HEK293 (cell line): ENCODE measurements around the gene MAP7D1.

Source experiments
- CTCF ChIA-PET: fragments of 350-600 bp; formaldehyde crosslinking; extraction: SDS; loops from one replicate; lab custom pipeline; 2021; ENCODE audit warnings: antibody characterized with exemption; lab: Yijun Ruan, JAX
- POLR2A ChIA-PET: fragments of 300-600 bp; formaldehyde crosslinking; extraction: SDS; loops from one replicate; lab custom pipeline; 2020; ENCODE audit warnings: antibody characterized with exemption, inconsistent platforms; lab: Yijun Ruan, JAX
- H3K27ac ChIP-seq: fragments of 200-500 bp; sonication (Bioruptor generic); 2 replicates; pipeline ENCODE4 v1.5.1; 2014; ENCODE audit warnings: low read depth, low read length, control low read depth, inconsistent platforms; ENCODE audit errors: extremely low read depth
- H3K36me3 ChIP-seq, 2 experiments: fragments of 200-500 bp in 1 of 2; sonication (Bioruptor generic) in 1 of 2; 1 replicate in 1 of 2; 2 replicates in 1 of 2; pipeline ENCODE4 v1.5.1; 2014 to 2017; ENCODE audit warnings: inconsistent platforms in 2 of 2, low read length in 2 of 2; ENCODE audit not compliant: control insufficient read depth in 2 of 2, insufficient read depth in 1 of 2
- H3K4me1 ChIP-seq: fragments of 200-500 bp; sonication (Bioruptor generic); 2 replicates; pipeline ENCODE4 v1.5.1; 2014; ENCODE audit warnings: mild to moderate bottlenecking, low read length, inconsistent platforms; ENCODE audit not compliant: control insufficient read depth, insufficient read depth
- H3K4me3 ChIP-seq: 2 replicates; pipeline ENCODE4 v1.5.1; 2011; ENCODE audit warnings: low read depth, mild to moderate bottlenecking, control low read depth, low read length, moderate library complexity
- H3K9me3 ChIP-seq: fragments of 200-500 bp; sonication (Bioruptor generic); 2 replicates; pipeline ENCODE4 v1.5.1; 2014; ENCODE audit warnings: low read depth, low read length, inconsistent platforms; ENCODE audit not compliant: control insufficient read depth, insufficient read depth
- EGR2 ChIP-seq: fragments of 450-650 bp; formaldehyde crosslinking; IDR thresholded peaks from 2 replicates; pipeline ENCODE4 v1.5.1; 2016; ENCODE audit warnings: low read depth, missing biosample characterization, missing genetic modification characterization
- FEZF1 ChIP-seq: fragments of 450-650 bp; formaldehyde crosslinking; IDR thresholded peaks from 2 replicates; pipeline ENCODE4 v1.5.1; 2016; ENCODE audit warnings: missing biosample characterization, missing genetic modification characterization
- GLIS1 ChIP-seq: fragments of 450-650 bp; formaldehyde crosslinking; IDR thresholded peaks from 2 replicates; pipeline ENCODE4 v1.5.1; 2016; ENCODE audit warnings: missing biosample characterization, missing genetic modification characterization
- GLIS2 ChIP-seq: fragments of 450-650 bp; formaldehyde crosslinking; IDR thresholded peaks from 2 replicates; pipeline ENCODE4 v1.5.1; 2016; ENCODE audit warnings: missing biosample characterization, missing genetic modification characterization
- OSR2 ChIP-seq: fragments of 450-650 bp; formaldehyde crosslinking; IDR thresholded peaks from 2 replicates; pipeline ENCODE4 v1.5.1; 2016; ENCODE audit warnings: missing biosample characterization, missing genetic modification characterization
- PRDM1 ChIP-seq: fragments of 450-650 bp; formaldehyde crosslinking; IDR thresholded peaks from 2 replicates; pipeline ENCODE4; 2016; ENCODE audit warnings: missing biosample characterization, missing genetic modification characterization
- SP2 ChIP-seq: fragments of 450-650 bp; formaldehyde crosslinking; IDR thresholded peaks from 2 replicates; pipeline ENCODE4 v1.5.1; 2016; ENCODE audit warnings: missing biosample characterization, missing genetic modification characterization
- ZBTB7A ChIP-seq: fragments of 450-650 bp; formaldehyde crosslinking; IDR thresholded peaks from 2 replicates; pipeline ENCODE4 v1.5.1; 2016; ENCODE audit warnings: low read depth, missing biosample characterization, missing genetic modification characterization
- ZNF155 ChIP-seq: fragments of 450-650 bp; formaldehyde crosslinking; IDR thresholded peaks from 2 replicates; pipeline ENCODE4 v1.5.1; 2016; ENCODE audit warnings: missing biosample characterization, missing genetic modification characterization
- ZNF391 ChIP-seq: fragments of 450-650 bp; formaldehyde crosslinking; IDR thresholded peaks from 2 replicates; pipeline ENCODE4 v1.5.1; 2016; ENCODE audit warnings: low read depth, missing biosample characterization, missing genetic modification characterization, borderline replicate concordance
- ZNF561 ChIP-seq: fragments of 450-650 bp; IDR thresholded peaks from 2 replicates; pipeline ENCODE4 v1.5.1; 2018; ENCODE audit warnings: missing biosample characterization, missing genetic modification characterization, borderline replicate concordance
- ZNF600 ChIP-seq: fragments of 450-650 bp; formaldehyde crosslinking; IDR thresholded peaks from 2 replicates; pipeline ENCODE4 v1.5.1; 2016; ENCODE audit warnings: missing biosample characterization, missing genetic modification characterization
- ZSCAN16 ChIP-seq: fragments of 450-650 bp; formaldehyde crosslinking; IDR thresholded peaks from 2 replicates; pipeline ENCODE4 v1.5.1; 2016; ENCODE audit warnings: missing biosample characterization, missing genetic modification characterization
- TF ChIP-seq, protein P1 (sequence below): fragments of 450-650 bp; formaldehyde crosslinking; IDR thresholded peaks from 2 replicates; pipeline ENCODE4 v1.5.1; 2016; ENCODE audit warnings: missing biosample characterization, missing genetic modification characterization, borderline replicate concordance
- TF ChIP-seq, protein P2 (sequence below): fragments of 450-650 bp; formaldehyde crosslinking; IDR thresholded peaks from 2 replicates; pipeline ENCODE4 v1.5.1; 2016; ENCODE audit warnings: missing biosample characterization, missing genetic modification characterization
- TF ChIP-seq, protein P3 (sequence below): fragments of 450-650 bp; formaldehyde crosslinking; IDR thresholded peaks from 2 replicates; pipeline ENCODE4 v1.5.1; 2017; ENCODE audit warnings: missing biosample characterization, missing genetic modification characterization
- TF ChIP-seq, protein P4 (sequence below): fragments of 450-650 bp; formaldehyde crosslinking; IDR thresholded peaks from 2 replicates; pipeline ENCODE4 v1.5.1; 2017; ENCODE audit warnings: missing biosample characterization, missing genetic modification characterization
- TF ChIP-seq, protein P5 (sequence below): fragments of 450-650 bp; formaldehyde crosslinking; IDR thresholded peaks from 2 replicates; pipeline ENCODE4 v1.5.1; 2016; ENCODE audit warnings: missing biosample characterization, missing genetic modification characterization

The MAP7D1 gene

DNA sequence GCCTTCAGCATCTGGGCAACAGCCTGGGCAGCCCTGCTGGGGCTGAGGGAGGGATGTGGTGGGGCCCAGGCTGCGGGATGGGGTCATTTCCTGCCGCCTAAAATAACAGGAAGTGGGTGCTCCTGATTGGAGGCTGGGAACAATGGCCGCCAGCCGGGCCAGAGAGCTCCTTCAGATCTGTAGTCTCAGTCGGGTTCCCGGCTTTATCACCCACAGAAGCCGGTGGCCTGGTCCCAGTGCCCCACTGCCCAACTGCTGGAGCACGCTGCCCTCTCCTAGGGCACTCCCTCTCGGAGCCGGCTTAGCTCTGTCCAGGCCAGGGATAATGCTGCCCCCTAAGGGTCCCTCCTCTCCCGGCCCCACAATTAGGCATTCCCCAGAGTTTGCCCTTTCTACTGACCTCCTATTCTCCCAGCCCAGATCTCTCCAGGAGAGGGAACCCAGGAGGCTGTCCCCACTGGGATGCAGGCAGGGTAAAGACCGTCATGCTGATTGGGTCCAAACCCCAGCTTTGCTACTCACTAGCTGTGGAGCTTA, 5.1 kb downstream of the MAP7D1 start (continued):
- TF ChIP-seq, protein P1, sequence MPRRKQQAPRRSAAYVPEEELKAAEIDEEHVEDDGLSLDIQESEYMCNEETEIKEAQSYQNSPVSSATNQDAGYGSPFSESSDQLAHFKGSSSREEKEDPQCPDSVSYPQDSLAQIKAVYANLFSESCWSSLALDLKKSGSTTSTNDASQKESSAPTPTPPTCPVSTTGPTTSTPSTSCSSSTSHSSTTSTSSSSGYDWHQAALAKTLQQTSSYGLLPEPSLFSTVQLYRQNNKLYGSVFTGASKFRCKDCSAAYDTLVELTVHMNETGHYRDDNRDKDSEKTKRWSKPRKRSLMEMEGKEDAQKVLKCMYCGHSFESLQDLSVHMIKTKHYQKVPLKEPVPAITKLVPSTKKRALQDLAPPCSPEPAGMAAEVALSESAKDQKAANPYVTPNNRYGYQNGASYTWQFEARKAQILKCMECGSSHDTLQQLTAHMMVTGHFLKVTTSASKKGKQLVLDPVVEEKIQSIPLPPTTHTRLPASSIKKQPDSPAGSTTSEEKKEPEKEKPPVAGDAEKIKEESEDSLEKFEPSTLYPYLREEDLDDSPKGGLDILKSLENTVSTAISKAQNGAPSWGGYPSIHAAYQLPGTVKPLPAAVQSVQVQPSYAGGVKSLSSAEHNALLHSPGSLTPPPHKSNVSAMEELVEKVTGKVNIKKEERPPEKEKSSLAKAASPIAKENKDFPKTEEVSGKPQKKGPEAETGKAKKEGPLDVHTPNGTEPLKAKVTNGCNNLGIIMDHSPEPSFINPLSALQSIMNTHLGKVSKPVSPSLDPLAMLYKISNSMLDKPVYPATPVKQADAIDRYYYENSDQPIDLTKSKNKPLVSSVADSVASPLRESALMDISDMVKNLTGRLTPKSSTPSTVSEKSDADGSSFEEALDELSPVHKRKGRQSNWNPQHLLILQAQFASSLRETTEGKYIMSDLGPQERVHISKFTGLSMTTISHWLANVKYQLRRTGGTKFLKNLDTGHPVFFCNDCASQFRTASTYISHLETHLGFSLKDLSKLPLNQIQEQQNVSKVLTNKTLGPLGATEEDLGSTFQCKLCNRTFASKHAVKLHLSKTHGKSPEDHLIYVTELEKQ (tag by site-specific recombination) = no peak
- TF ChIP-seq ZNF155 = no peak
- TF ChIP-seq OSR2 (tag by site-specific recombination) = peak; percentile 32; the same call in 1 of the 2 replicates
- TF ChIP-seq ZNF391 (tag by site-specific recombination) = no peak
- TF ChIP-seq, protein P2, sequence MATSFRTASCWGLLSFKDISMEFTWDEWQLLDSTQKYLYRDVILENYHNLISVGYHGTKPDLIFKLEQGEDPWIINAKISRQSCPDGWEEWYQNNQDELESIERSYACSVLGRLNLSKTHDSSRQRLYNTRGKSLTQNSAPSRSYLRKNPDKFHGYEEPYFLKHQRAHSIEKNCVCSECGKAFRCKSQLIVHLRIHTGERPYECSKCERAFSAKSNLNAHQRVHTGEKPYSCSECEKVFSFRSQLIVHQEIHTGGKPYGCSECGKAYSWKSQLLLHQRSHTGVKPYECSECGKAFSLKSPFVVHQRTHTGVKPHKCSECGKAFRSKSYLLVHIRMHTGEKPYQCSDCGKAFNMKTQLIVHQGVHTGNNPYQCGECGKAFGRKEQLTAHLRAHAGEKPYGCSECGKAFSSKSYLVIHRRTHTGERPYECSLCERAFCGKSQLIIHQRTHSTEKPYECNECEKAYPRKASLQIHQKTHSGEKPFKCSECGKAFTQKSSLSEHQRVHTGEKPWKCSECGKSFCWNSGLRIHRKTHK = no peak
- peak; percentile 50 for TF ChIP-seq FEZF1
- TF ChIP-seq ZNF561 (tag by site-specific recombination) = peak; percentile 99
- no peak for TF ChIP-seq ZSCAN16 (tag by site-specific recombination)
- TF ChIP-seq GLIS1 = peak; percentile 72

DNA sequence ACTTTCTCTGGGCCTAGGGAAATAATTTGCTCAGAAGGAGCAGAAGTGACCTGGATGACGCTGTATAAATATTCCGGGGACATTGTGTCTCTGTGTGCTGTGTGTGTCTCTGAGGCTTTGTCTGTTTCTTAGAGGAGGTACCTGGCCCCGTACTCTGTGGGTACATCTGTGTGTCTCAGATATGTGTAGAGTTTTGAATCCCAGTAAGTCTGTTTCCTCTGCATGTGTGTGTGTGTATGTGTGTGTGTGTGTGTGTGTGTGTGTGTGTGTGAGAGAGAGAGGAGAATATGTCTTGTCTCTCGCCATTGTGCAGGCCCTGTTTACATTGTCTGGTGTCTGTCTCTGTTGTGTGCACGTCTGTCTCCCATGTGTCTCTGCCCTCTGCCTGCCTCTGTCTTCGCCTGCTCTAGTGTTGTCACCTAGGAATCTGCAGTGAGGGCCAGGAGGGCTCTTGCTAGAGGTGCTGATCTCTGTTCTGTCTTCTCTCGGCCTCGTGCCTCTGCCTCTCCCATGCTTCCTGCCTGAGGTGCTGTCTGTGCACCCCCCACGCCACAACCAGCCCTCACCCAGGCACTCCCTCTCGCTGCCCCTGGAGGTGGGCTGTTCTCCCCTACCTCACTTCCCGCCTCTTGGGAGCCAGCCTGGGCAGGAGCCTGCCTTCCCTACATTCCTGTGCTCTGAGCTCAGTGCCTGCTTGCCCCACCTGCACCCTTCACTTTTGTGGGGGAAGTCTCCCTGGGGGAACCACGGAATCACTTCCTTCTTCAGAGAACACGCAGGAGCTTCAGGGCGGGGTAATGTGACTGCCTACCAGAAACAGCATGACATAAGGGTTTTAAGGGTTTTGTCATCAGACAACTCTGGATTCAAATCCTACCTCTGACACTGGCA, 5.9 kb downstream of the MAP7D1 start:
- TF ChIP-seq ZNF600 (tag by site-specific recombination) = no peak
- peak; percentile 35; the same call in 1 of the 2 replicates for TF ChIP-seq PRDM1
- peak; percentile 78 for TF ChIP-seq GLIS1
- TF ChIP-seq GLIS2 (tag by site-specific recombination) = peak; percentile 33; the same call in 1 of the 2 replicates
- TF ChIP-seq EGR2 (tag by site-specific recombination) = peak; percentile 24; the same call in 1 of the 2 replicates
- TF ChIP-seq, protein P3, sequence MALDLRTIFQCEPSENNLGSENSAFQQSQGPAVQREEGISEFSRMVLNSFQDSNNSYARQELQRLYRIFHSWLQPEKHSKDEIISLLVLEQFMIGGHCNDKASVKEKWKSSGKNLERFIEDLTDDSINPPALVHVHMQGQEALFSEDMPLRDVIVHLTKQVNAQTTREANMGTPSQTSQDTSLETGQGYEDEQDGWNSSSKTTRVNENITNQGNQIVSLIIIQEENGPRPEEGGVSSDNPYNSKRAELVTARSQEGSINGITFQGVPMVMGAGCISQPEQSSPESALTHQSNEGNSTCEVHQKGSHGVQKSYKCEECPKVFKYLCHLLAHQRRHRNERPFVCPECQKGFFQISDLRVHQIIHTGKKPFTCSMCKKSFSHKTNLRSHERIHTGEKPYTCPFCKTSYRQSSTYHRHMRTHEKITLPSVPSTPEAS = peak; percentile 90
- TF ChIP-seq, protein P4, sequence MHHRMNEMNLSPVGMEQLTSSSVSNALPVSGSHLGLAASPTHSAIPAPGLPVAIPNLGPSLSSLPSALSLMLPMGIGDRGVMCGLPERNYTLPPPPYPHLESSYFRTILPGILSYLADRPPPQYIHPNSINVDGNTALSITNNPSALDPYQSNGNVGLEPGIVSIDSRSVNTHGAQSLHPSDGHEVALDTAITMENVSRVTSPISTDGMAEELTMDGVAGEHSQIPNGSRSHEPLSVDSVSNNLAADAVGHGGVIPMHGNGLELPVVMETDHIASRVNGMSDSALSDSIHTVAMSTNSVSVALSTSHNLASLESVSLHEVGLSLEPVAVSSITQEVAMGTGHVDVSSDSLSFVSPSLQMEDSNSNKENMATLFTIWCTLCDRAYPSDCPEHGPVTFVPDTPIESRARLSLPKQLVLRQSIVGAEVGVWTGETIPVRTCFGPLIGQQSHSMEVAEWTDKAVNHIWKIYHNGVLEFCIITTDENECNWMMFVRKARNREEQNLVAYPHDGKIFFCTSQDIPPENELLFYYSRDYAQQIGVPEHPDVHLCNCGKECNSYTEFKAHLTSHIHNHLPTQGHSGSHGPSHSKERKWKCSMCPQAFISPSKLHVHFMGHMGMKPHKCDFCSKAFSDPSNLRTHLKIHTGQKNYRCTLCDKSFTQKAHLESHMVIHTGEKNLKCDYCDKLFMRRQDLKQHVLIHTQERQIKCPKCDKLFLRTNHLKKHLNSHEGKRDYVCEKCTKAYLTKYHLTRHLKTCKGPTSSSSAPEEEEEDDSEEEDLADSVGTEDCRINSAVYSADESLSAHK (tag by site-specific recombination) = peak; percentile 71
- TF ChIP-seq SP2 = peak; percentile 31
- TF ChIP-seq, protein P5, sequence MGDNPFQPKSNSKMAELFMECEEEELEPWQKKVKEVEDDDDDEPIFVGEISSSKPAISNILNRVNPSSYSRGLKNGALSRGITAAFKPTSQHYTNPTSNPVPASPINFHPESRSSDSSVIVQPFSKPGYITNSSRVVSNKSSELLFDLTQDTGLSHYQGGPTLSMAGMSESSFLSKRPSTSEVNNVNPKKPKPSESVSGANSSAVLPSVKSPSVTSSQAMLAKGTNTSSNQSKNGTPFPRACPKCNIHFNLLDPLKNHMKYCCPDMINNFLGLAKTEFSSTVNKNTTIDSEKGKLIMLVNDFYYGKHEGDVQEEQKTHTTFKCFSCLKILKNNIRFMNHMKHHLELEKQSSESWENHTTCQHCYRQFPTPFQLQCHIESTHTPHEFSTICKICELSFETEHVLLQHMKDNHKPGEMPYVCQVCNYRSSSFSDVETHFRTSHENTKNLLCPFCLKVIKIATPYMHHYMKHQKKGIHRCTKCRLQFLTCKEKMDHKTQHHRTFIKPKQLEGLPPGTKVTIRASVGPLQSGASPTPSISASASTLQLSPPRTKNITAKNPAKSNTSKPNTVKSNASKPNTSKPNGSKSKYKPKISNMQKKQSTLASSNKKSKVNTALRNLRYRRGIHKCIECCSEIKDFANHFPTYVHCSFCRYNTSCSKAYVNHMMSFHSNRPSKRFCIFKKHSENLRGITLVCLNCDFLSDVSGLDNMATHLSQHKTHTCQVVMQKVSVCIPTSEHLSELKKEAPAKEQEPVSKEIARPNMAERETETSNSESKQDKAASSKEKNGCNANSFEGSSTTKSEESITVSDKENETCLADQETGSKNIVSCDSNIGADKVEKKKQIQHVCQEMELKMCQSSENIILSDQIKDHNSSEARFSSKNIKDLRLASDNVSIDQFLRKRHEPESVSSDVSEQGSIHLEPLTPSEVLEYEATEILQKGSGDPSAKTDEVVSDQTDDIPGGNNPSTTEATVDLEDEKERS (tag by site-specific recombination) = no peak
- TF ChIP-seq ZBTB7A (tag by site-specific recombination) = peak; percentile 13; the same call in 1 of the 2 replicates
- peaks cover 0 to 63% of the 10 kb centered on the region in 2 experiments; a peak in 2 of 3 replicates for H3K36me3 ChIP-seq
- ChIA-PET POLR2A (interaction anchor here (1.1 to 2.3 kb wide), 7 partner anchors 8 to 124 kb away, joined by 3 to 28 read pairs (median 4); partner anchors contain the start of genes THRAP3 and TRAPPC3), CTCF (interaction anchor here (0.6 to 3.4 kb wide), 8 partner anchors 10 to 125 kb away, joined by 3 to 28 read pairs (median 4); partner anchors contain the start of gene TRAPPC3)
- no peaks in the 10 kb centered on the region for H3K9me3 ChIP-seq
- peaks cover 5% of the 10 kb centered on the region for H3K4me1 ChIP-seq
- H3K27ac ChIP-seq = peak overlapping the region; percentile 78
- H3K4me3 ChIP-seq = peak overlapping the region; percentile 54; the same call in 1 of the 2 replicates
